HL-60 (cell line): Measurements from ENCODE around the gene TOX2.

Experiments used
- CTCF ChIP-seq: IDR thresholded peaks from one replicate; pipeline ENCODE4 v1.5.1; 2011; ENCODE audit warnings: low read length, control low read depth, inconsistent platforms; ENCODE audit not compliant: insufficient read depth
- POLR2AphosphoS5 ChIP-seq: IDR thresholded peaks from 2 replicates; pipeline ENCODE4 v1.6.1; 2012; ENCODE audit warnings: low read depth
- REST ChIP-seq: IDR thresholded peaks from 2 replicates; pipeline ENCODE4 v1.6.1; 2012; ENCODE audit warnings: low read depth; ENCODE audit not compliant: insufficient replicate concordance

GRCh38 chr20:43901296-43901695 lies 13.4 kb upstream of the TOX2 start:
- TF ChIP-seq CTCF (no peak), REST (no peak), POLR2AphosphoS5 (no peak)
